Neural progenitor cell (in vitro differentiated cells): ENCODE results near the gene UBQLN3. TPM values are rescaled to one million over a fixed set of nuclear protein-coding genes. Genes with fewer than 3 reads are reported as not detected.

ENCODE experiments used
- DNase-seq: peaks from one replicate; pipeline ENCODE4 v3.0.0-alpha.2; 2016; ENCODE audit warnings: low spot score
- H2AFZ ChIP-seq: fragments of 200-600 bp; sonication (generic); replicated peaks from 2 replicates; pipeline ENCODE4 v1.6.1; 2016; ENCODE audit warnings: antibody characterized with exemption
- H3F3A ChIP-seq: fragments of 200-600 bp; sonication (generic); 2 replicates; pipeline ENCODE4 v1.6.1; 2016; ENCODE audit warnings: antibody characterized with exemption, low read depth
- H3K27ac ChIP-seq: fragments of 200-600 bp; sonication (generic); 2 replicates; pipeline ENCODE4 v1.5.1; 2016; ENCODE audit warnings: mild to moderate bottlenecking
- H3K27me3 ChIP-seq: fragments of 200-600 bp; sonication (generic); 2 replicates; pipeline ENCODE4 v1.6.1; 2016; ENCODE audit warnings: mild to moderate bottlenecking, moderate library complexity
- H3K36me3 ChIP-seq: fragments of 200-600 bp; sonication (generic); 2 replicates; pipeline ENCODE4 v1.5.1; 2016
- H3K4me1 ChIP-seq: fragments of 200-600 bp; sonication (generic); 2 replicates; pipeline ENCODE4 v1.6.1; 2016; ENCODE audit warnings: mixed run types
- H3K4me2 ChIP-seq: fragments of 200-600 bp; sonication (generic); 2 replicates; pipeline ENCODE4 v1.6.1; 2016
- H3K4me3 ChIP-seq: fragments of 200-600 bp; sonication (generic); 2 replicates; pipeline ENCODE4 v1.5.1; 2016
- H3K79me2 ChIP-seq: fragments of 200-600 bp; sonication (generic); 2 replicates; pipeline ENCODE4 v1.6.1; 2016; ENCODE audit warnings: low read depth
- H3K9ac ChIP-seq: fragments of 200-600 bp; sonication (generic); 2 replicates; pipeline ENCODE4 v1.6.1; 2016
- H3K9me3 ChIP-seq: fragments of 200-600 bp; sonication (generic); 2 replicates; pipeline ENCODE4 v1.5.1; 2016; ENCODE audit warnings: low read depth
- H4K20me1 ChIP-seq: fragments of 200-600 bp; sonication (generic); 2 replicates; pipeline ENCODE4 v1.6.1; 2016; ENCODE audit warnings: low read depth
- H3K27ac Mint-ChIP-seq: 3 replicates; pipeline ENCODE4 v1.8.0; 2021; ENCODE audit warnings: mixed read lengths
- H3K27me3 Mint-ChIP-seq: 2 replicates; pipeline ENCODE4 v1.8.0; 2022; ENCODE audit warnings: low read depth, mild to moderate bottlenecking, inconsistent platforms, moderate library complexity, mixed read lengths; ENCODE audit not compliant: insufficient read depth
- H3K36me3 Mint-ChIP-seq: 3 replicates; pipeline ENCODE4 v1.8.0; 2021; ENCODE audit warnings: mixed read lengths
- H3K4me1 Mint-ChIP-seq: 3 replicates; pipeline ENCODE4 v1.8.0; 2021; ENCODE audit warnings: mixed read lengths
- H3K4me3 Mint-ChIP-seq: 3 replicates; pipeline ENCODE4 v1.8.0; 2021; ENCODE audit warnings: mild to moderate bottlenecking, moderate library complexity, mixed read lengths
- H3K9me3 Mint-ChIP-seq: 3 replicates; pipeline ENCODE4 v1.8.0; 2020; ENCODE audit warnings: mixed read lengths
- CTCF ChIP-seq: fragments of 200-600 bp; sonication (generic); IDR thresholded peaks from 2 replicates; pipeline ENCODE4 v1.5.1; 2017; ENCODE audit warnings: antibody characterized with exemption, mild to moderate bottlenecking
- EZH2 ChIP-seq: fragments of 200-600 bp; sonication (generic); IDR thresholded peaks from 2 replicates; pipeline ENCODE4 v1.6.1; 2017; ENCODE audit warnings: antibody characterized with exemption, mild to moderate bottlenecking, moderate library complexity
- EZH2phosphoT487 ChIP-seq: fragments of 200-600 bp; sonication (generic); IDR thresholded peaks from 2 replicates; pipeline ENCODE4 v1.6.1; 2017; ENCODE audit warnings: antibody characterized with exemption
- total RNA-seq: library from RNA; depleted of rRNA; stranded (reverse); fragments of >200 nt; gene quantifications from 2 replicates; pipeline ENCODE4 v1.2.3, GENCODE V29; 2015; ENCODE audit warnings: low replicate concordance

Gene UBQLN3
- total RNA-seq, 1 donor from 2014 or later = 0.39 TPM

GRCh38 chr11:5514841-5515240 is 5.1 kb upstream of the UBQLN3 start:
- no peak overlapping the region for H3K27ac Mint-ChIP-seq
- Histone ChIP-seq H3K4me2 (no peak overlapping the region), H3K9me3 (no peaks in the 10 kb centered on the region), H4K20me1 (no peaks in the 10 kb centered on the region), H2AFZ (no peak overlapping the region), H3K36me3 (no peaks in the 10 kb centered on the region), H3K27ac (no peak overlapping the region), H3K4me3 (no peak overlapping the region), H3F3A (no peaks in the 10 kb centered on the region), H3K9ac (no peak overlapping the region), H3K27me3 (no peaks in the 10 kb centered on the region), H3K4me1 (no peaks in the 10 kb centered on the region), H3K79me2 (no peaks in the 10 kb centered on the region)
- H3K9me3 Mint-ChIP-seq = no peaks in the 10 kb centered on the region
- no peaks in the 10 kb centered on the region for H3K36me3 Mint-ChIP-seq
- no peak for TF ChIP-seq CTCF
- TF ChIP-seq EZH2 = no peak
- TF ChIP-seq EZH2phosphoT487 = no peak
- no peaks in the 10 kb centered on the region for H3K4me1 Mint-ChIP-seq
- H3K4me3 Mint-ChIP-seq = no peak overlapping the region
- DNase-seq = no peak
- H3K27me3 Mint-ChIP-seq = peaks cover 2% of the 10 kb centered on the region

DNA sequence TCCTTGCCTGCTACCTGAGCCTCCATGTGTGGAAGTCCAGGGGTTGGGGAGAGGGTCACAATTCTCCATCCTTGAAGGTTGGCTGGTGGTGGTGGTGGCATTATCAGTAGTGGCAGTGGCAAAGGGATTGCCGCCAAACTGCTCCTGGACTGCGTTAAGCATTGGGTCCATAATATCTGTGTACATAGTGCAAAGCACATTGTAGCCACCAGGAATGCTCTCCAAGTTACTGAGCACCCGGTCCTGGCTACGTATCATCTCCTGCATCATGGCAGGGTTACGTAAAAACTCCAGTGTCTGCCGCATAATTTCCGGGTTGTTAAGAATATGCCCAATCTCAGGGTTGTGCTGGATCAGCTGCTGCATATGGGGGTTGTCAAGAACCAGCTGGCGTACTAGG is 1.2 kb downstream of the UBQLN3 start:
- no peak overlapping the region for H3K4me3 Mint-ChIP-seq
- no peak overlapping the region for H2AFZ ChIP-seq

DNA sequence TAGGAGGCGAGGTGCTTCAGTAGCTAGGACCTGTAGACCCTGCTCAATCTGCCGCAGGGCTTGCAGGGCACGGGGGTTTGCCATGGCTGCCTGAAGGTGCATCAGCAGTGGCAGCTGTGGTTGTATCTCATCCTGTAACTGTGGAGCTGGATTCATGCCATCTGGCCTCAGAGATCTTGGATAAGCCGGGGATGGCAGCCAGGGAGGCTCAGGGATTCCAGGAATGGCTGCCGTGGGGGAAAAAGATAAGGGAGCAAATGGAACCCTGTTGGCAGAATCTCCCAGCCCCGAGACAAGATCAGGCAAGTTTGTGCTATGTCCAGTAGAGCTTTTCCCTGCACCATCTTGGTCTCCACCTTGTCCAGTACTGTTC is 1.8 kb downstream of the UBQLN3 start:
- Mint-ChIP-seq H3K27me3 (peaks cover 4% of the 10 kb centered on the region), H3K4me3 (no peak overlapping the region), H3K27ac (no peak overlapping the region), H3K4me1 (no peaks in the 10 kb centered on the region), H3K9me3 (no peaks in the 10 kb centered on the region), H3K36me3 (no peaks in the 10 kb centered on the region)
- H3K4me3 ChIP-seq = no peak overlapping the region
- H4K20me1 ChIP-seq = no peaks in the 10 kb centered on the region
- H2AFZ ChIP-seq = no peak overlapping the region
- H3K36me3 ChIP-seq = no peaks in the 10 kb centered on the region
- H3K4me1 ChIP-seq = no peaks in the 10 kb centered on the region
- H3K9ac ChIP-seq = no peak overlapping the region
- no peaks in the 10 kb centered on the region for H3F3A ChIP-seq
- TF ChIP-seq EZH2 (no peak), EZH2phosphoT487 (no peak), CTCF (no peak)
- H3K79me2 ChIP-seq = no peaks in the 10 kb centered on the region
- no peak for DNase-seq
- H3K9me3 ChIP-seq = no peaks in the 10 kb centered on the region
- H3K4me2 ChIP-seq = no peak overlapping the region
- no peaks in the 10 kb centered on the region for H3K27me3 ChIP-seq
- no peak overlapping the region for H3K27ac ChIP-seq

More for the DNA sequence above, 1.2 kb downstream of the UBQLN3 start:
- no peak for TF ChIP-seq EZH2phosphoT487
- no peak for TF ChIP-seq EZH2
- no peak for TF ChIP-seq CTCF
- Histone ChIP-seq H3K4me1 (no peaks in the 10 kb centered on the region), H3F3A (no peaks in the 10 kb centered on the region), H3K27me3 (no peaks in the 10 kb centered on the region), H3K27ac (no peak overlapping the region), H3K9me3 (no peaks in the 10 kb centered on the region), H3K79me2 (no peaks in the 10 kb centered on the region), H3K9ac (no peak overlapping the region), H3K36me3 (no peaks in the 10 kb centered on the region), H3K4me3 (no peak overlapping the region), H4K20me1 (no peaks in the 10 kb centered on the region), H3K4me2 (no peak overlapping the region)
- no peaks in the 10 kb centered on the region for H3K9me3 Mint-ChIP-seq
- no peak overlapping the region for H3K27ac Mint-ChIP-seq
- H3K36me3 Mint-ChIP-seq = no peaks in the 10 kb centered on the region
- H3K27me3 Mint-ChIP-seq = peaks cover 4% of the 10 kb centered on the region
- no peak for DNase-seq
- no peaks in the 10 kb centered on the region for H3K4me1 Mint-ChIP-seq
